RPMI8226 (cell line): ENCODE measurements around the gene TFEC.

Experiments used
- DNase-seq: peaks from one replicate; pipeline ENCODE4 v3.0.0-alpha.2; 2015

The TFEC gene

DNA sequence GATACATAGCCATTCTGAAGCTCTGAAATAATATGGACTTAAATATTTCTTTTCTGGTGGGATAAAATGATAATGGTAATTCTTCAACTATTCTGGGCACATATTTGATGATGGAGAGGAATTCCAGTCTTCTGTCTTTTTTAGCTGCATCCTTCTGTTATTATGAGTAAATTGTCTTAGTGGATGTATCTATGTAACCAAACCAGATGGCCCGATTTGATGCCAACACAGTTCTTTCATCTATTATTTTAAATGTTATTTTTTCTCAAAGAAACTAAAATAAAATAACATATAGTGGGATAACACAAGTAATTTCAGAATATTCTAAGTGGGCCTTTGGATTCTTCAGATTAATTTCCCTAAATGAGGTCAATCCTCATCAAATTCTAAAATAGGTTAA is 110.2 kb downstream of the TFEC start:
- DNase-seq: no peak

DNA sequence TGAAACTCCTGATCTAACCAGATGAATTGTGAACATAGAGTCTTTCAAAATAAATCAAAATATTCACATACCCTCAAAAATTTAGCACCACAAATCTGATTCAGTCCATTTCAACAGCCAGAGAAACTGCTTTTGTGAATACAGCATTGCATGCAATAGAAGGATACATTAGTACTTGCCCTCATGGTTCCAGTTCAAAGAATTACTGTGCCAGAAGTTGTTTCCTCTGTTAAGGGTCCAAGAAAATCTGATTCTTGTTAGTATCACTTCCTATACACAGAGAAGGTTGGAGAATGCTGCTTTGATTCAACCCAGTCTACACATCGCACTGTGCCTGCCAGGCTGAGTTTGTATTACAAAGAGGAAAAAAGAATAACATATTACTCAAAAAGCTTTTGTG is 115.6 kb downstream of the TFEC start:
- no peak for DNase-seq

DNA sequence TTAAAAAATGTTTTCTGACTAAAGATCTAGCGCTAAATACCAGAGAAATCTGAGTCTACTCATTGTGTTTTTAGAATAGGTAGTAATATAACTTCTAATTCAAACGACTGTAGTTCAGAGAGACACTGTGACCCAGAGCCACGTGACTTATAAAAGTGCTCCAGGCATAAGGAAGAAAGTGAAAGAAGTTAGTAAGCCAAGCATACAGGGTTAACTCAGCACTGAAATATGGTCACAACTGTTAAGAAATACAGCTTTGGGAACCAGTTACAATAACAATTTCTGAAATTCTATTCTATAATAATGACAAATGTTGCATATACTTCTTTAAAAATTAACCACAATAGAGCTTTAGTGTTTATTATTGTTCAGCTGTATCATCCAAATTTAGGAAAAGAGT is 119.1 kb downstream of the TFEC start:
- DNase-seq: peak; percentile 20

DNA sequence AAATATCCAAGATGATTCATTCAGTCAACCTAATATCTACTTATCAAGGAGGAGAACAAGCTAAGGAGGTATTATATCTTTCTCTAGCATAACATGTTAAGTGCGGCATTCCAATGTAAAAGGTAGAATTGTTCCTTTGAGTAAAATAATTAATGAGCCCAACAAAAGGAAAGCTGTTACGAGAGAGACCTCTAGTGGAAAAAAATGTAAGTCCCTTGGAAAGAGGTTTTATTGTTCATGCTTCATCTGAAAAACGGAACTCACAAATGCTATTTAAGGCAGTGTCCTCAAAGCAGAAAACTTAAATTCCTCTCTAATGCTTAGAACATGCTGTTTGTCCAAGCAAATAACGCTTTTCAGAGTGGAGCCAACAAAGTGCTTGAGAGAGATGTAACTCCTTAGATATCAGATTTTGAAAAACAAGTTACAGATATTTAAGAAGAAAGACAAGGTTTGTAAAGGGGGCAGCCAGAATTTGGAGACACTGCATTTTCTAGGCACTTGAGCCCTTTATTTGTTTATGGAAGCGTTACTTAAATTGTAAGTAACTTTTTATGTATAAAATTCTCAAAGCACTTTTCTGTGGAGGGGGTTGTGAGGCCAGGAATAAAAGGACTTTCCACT is 119.9 kb downstream of the TFEC start:
- DNase-seq: peak; percentile 59

DNA sequence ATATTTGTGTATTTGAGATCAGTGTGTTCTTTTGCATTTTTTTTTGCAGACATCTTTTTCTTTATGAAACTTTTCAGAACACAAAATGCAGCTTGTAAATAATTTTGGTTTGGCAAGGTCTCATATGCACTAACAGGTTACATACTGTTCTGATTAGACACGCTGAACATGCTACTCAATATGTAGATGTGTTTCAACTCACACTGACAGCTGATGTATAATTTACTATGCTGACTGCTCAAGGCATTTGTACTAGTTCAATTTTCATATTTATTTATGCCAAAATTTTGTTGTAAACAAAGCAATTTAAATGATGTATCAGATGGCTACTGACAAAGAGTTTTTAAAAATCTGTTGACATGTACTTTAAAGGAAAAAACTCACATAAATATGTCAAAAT is 123.8 kb downstream of the TFEC start:
- no peak for DNase-seq

DNA sequence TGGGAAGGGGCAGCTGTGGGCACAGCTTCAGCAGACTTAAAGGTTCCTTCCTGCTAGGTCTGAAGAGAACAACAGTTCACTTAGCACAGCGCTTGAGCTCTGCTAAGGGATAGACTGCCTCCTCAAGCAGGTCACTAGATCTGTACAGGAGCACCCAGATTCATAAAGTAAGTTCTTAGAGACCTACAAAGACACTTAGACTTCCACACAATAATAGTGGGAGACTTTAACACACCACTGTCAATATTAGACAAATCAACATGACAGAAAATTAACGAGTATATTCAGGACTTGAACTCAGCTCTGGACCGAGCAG is 140.9 kb downstream of the TFEC start:
- no peak for DNase-seq

DNA sequence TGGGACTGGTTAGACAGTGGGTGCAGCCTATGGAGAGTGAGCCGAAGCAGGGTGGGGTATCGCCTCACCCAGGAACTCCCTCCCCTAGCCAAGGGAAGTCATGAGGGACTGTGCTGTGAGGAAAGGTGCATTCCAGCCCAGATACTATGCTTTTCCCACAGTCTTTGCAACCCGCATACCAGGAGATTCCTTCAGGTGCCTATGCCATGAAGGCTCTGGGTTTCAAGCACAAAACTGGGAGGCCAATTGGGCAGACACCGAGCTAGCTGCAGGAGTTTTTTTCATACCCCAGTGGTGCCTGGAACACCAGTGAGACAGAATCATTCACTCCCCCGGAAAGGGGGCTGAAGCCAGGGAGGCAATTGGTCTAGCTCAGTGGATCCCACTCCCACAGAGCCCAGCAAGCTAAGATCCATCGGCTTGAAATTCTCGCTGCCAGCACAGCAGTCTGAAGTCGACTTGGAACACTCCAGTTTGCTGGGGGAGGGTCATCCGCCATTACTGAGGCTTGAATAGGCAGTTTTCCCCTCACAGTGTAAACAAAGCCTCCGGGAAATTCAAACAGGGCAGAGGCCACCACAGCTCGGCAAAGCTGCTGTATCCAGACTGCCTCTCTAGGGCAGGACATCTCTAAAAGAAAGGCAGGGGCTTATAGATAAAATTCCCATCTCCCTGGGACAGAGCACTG is 141.4 kb downstream of the TFEC start:
- no peak for DNase-seq

DNA sequence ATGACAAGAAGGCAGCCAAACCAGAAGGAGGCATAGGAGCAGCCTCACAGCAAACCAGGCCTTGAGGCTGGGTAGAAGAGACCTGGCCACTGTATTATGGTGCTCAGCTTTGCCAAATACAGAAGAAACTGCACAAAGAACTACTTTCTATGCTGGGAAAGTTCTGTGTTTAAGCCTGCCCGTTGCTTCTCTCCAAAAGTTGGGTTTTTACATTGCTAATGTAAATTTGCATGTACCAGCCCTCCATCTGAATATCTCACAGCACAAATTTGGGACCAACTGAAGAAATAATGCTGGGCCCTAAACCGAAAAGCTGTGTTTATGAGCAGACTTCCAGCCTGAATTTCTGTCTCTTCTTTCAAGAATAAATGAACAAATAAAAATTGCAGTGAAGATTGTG is 145.0 kb downstream of the TFEC start:
- no peak for DNase-seq
